Hepatocyte (in vitro differentiated cells): ENCODE data around the gene MAPK13. TPM values are rescaled to one million over a fixed set of nuclear protein-coding genes. Genes with fewer than 3 reads are reported as not detected.
A peak's percentile ranks its signal among the peaks of the same experiment; 100 is the strongest.

Experiments
- DNase-seq: peaks from one replicate; pipeline ENCODE4 v3.0.0-alpha.2; 2016; ENCODE audit warnings: low spot score
- H2AFZ ChIP-seq: fragments of 200-600 bp; sonication (generic); 2 replicates; pipeline ENCODE4 v1.6.0; 2016; ENCODE audit warnings: antibody characterized with exemption, mild to moderate bottlenecking
- H3K27ac ChIP-seq: fragments of 200-600 bp; sonication (generic); 2 replicates; pipeline ENCODE4 v1.5.1; 2016; ENCODE audit warnings: mild to moderate bottlenecking
- H3K27me3 ChIP-seq: fragments of 200-600 bp; sonication (generic); 2 replicates; pipeline ENCODE4 v1.6.1; 2016
- H3K36me3 ChIP-seq: fragments of 200-600 bp; sonication (generic); replicated peaks from 2 replicates; pipeline ENCODE4 v1.5.1; 2016; ENCODE audit warnings: low read depth; ENCODE audit not compliant: insufficient read depth
- H3K4me1 ChIP-seq: fragments of 200-600 bp; sonication (generic); 2 replicates; pipeline ENCODE4 v1.5.1; 2016; ENCODE audit warnings: mild to moderate bottlenecking, moderate library complexity; ENCODE audit not compliant: insufficient read depth
- H3K4me2 ChIP-seq: fragments of 200-600 bp; sonication (generic); 2 replicates; pipeline ENCODE4 v1.6.0; 2016
- H3K4me3 ChIP-seq: fragments of 200-600 bp; sonication (generic); 2 replicates; pipeline ENCODE4 v1.5.1; 2016; ENCODE audit warnings: mild to moderate bottlenecking
- H3K79me2 ChIP-seq: fragments of 200-600 bp; sonication (generic); 2 replicates; pipeline ENCODE4 v1.6.0; 2017; ENCODE audit warnings: mild to moderate bottlenecking
- H3K9me2 ChIP-seq: fragments of 200-600 bp; sonication (generic); replicated peaks from 2 replicates; pipeline ENCODE4 v1.6.0; 2017; ENCODE audit warnings: mild to moderate bottlenecking; ENCODE audit not compliant: insufficient read depth
- H3K9me3 ChIP-seq: fragments of 200-600 bp; sonication (generic); 2 replicates; pipeline ENCODE4 v1.5.1; 2016; ENCODE audit warnings: low read depth, mild to moderate bottlenecking
- H4K20me1 ChIP-seq: fragments of 200-600 bp; sonication (generic); 2 replicates; pipeline ENCODE4 v1.6.0; 2016; ENCODE audit warnings: mild to moderate bottlenecking; ENCODE audit not compliant: insufficient read depth, poor library complexity, severe bottlenecking
- CTCF ChIP-seq: fragments of 200-600 bp; sonication (generic); IDR thresholded peaks from 2 replicates; pipeline ENCODE4 v1.5.1; 2016; ENCODE audit warnings: antibody characterized with exemption, mild to moderate bottlenecking; ENCODE audit not compliant: poor library complexity
- EZH2 ChIP-seq: fragments of 200-600 bp; sonication (generic); IDR thresholded peaks from 2 replicates; pipeline ENCODE4 v1.6.1; 2016; ENCODE audit warnings: antibody characterized with exemption, mild to moderate bottlenecking, borderline replicate concordance
- EZH2phosphoT487 ChIP-seq: fragments of 200-600 bp; sonication (generic); IDR thresholded peaks from one replicate; pipeline ENCODE4 v1.6.1; 2018; ENCODE audit warnings: antibody characterized with exemption, mild to moderate bottlenecking, low read depth, moderate library complexity; ENCODE audit not compliant: unreplicated experiment, severe bottlenecking
- WGBS: methylation state at CpG from one replicate; pipeline ENCODE4 v1.1.6; 2016; ENCODE audit warnings: low lambda C conversion rate; ENCODE audit errors: missing lambda C conversion rate; 5-methylcytosine and 5-hydroxymethylcytosine counted together
- polyA plus RNA-seq: library from polyadenylated mRNA; unstranded; fragments of >200 nt; fragmentation: Nextera tagmentation; extraction: Ambion mirVana; gene quantifications from 2 replicates; pipeline ENCODE4 v1.2.1, GENCODE V29; 2016
- total RNA-seq: library from RNA; depleted of rRNA; stranded (reverse); fragments of >200 nt; gene quantifications from 2 replicates; pipeline ENCODE4 v1.2.3, GENCODE V29; 2014

MAPK13 gene
- total and polyA plus RNA-seq, 2 experiments from 2014 or later = 43.6 to 50.2 TPM

- Histone ChIP-seq H3K4me3 (no peak overlapping the region), H3K27ac (peak overlapping the region; percentile 97), H2AFZ (no peak overlapping the region), H3K4me1 (peaks cover 22% of the 10 kb centered on the region), H3K27me3 (no peaks in the 10 kb centered on the region), H3K36me3 (no peaks in the 10 kb centered on the region), H4K20me1 (no peaks in the 10 kb centered on the region), H3K79me2 (no peaks in the 10 kb centered on the region), H3K4me2 (peak overlapping the region; percentile 68), H3K9me2 (no peaks in the 10 kb centered on the region), H3K9me3 (no peaks in the 10 kb centered on the region)
- 60% methylated on average over 8 of the region's 8 CpGs for WGBS
- DNase-seq = peak; percentile 83
- TF ChIP-seq CTCF (no peak), EZH2 (no peak), EZH2phosphoT487 (no peak)
These were observed 34.6 kb upstream of the MAPK13 start for GRCh38 chr6:36095497-36096391.

DNA sequence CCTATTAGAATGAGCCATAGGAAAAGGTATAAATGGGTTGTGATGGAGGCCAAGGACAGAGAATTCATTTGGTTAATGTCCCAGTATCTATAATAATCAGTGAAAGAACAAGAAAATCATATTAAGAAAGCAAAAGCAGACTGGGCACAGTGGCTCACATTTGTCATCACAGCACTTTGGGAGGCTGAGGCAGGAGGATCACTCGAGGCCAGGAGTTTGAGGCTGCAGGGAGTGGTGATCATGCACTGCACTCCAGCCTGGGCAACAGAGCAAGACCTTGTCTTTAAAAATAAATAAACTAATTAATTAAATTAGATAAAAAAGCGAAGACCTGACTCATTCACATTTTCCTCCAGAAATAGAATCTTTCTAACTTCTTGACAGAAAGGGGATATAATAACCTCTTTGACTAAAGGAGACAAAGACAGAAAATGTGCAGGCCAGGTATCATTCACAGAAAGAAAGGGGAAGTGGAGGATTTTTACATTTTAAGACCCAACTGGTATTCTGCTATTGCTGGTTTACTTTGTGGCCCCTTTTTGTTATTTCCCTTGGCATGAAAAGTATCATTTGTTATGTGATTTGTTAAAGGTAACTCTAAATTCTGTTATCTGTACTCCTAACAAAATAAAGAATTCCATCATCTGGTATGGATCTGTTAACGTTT is 31.9 kb upstream of the MAPK13 start:
- no peaks in the 10 kb centered on the region for H3K9me3 ChIP-seq
- H3K27me3 ChIP-seq = no peaks in the 10 kb centered on the region
- no peaks in the 10 kb centered on the region for H3K79me2 ChIP-seq
- H3K9me2 ChIP-seq = no peaks in the 10 kb centered on the region
- no peak overlapping the region for H3K4me2 ChIP-seq
- WGBS = 68% methylated on average over 3 of the region's 3 CpGs
- H3K36me3 ChIP-seq = no peaks in the 10 kb centered on the region
- H4K20me1 ChIP-seq = no peaks in the 10 kb centered on the region
- no peak for TF ChIP-seq CTCF
- no peak for TF ChIP-seq EZH2
- TF ChIP-seq EZH2phosphoT487 = no peak
- H3K4me1 ChIP-seq = peaks cover 22% of the 10 kb centered on the region
- H3K27ac ChIP-seq = peak overlapping the region; percentile 97
- DNase-seq = no peak
- H2AFZ ChIP-seq = no peak overlapping the region
- no peak overlapping the region for H3K4me3 ChIP-seq

GRCh38 chr6:36098920-36099647 is 31.2 kb upstream of the MAPK13 start:
- Histone ChIP-seq H3K4me3 (no peak overlapping the region), H3K9me3 (no peaks in the 10 kb centered on the region), H3K79me2 (no peaks in the 10 kb centered on the region), H3K4me1 (peaks cover 22% of the 10 kb centered on the region), H4K20me1 (no peaks in the 10 kb centered on the region), H3K4me2 (no peak overlapping the region), H3K27me3 (no peaks in the 10 kb centered on the region), H3K9me2 (no peaks in the 10 kb centered on the region), H2AFZ (no peak overlapping the region), H3K27ac (no peak overlapping the region), H3K36me3 (no peaks in the 10 kb centered on the region)
- peak; percentile 27 for DNase-seq
- 49% methylated on average over 5 of the region's 5 CpGs for WGBS
- TF ChIP-seq EZH2 (no peak), CTCF (no peak)
